GM21529 (cell line): ENCODE data around the gene KDM5A.

ENCODE experiments used
- ATAC-seq: cut with Tn5 transposase; IDR thresholded peaks from one replicate; pipeline ENCODE4 v1.9.1; 2021; ENCODE audit not compliant: unreplicated experiment

KDM5A gene

DNA sequence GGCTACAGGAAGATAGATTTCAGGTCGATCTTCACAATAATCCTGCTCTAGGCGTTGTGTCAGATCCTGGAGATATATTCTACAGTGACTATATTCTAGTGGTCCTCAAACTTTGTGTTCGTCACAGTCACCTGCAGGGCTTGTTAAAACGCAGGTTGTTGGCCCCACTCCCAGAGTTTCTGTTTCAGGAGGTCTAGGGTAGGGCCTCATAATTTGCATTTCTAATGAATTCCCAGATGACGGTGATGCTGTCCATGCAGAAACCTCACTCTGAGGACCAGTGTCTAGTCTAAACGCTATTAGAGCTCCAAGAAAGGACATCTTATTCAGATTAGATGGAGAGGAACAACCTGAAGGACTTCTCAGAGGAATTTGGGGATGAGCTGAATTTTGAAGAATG is 113.3 kb downstream of the KDM5A start:
- no peak for ATAC-seq

DNA sequence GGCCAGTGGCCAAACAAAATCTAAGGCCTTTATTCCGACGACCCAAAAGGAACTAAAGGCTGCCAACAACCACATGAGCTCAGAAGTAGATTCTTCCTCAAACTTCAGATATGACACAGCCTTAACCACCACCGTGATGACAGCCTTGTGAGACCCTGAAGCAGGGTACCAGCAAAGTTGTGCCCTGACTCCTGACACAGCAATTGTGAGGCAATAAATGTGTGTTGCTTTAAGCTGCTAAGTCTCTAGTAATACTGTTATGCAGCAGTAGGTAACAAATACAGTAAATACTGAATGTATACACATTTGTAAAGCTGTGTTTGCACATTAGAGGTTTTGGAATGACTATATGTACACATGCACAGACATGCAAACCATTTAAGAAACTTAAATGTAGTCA is 115.7 kb downstream of the KDM5A start:
- ATAC-seq, result no peak

DNA sequence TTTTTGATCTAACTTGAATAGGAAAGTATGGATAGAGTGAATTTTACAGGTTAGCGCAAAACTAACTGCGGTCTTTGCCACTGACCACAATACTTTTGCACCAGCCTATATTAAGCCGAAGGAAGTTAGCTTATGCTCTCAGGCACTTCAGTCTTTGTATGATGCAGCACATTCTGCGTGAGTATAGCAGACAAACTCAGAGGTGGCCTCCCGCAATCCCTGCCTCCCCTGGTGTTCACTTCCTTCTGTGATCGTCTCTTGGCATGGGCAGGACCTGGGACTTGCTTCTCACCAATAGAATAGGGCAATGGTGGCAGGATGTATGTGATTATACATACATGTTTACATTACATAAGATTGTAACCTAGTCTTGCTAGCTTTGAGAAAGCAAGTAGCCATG is 116.2 kb downstream of the KDM5A start:
- ATAC-seq, result no peak

DNA sequence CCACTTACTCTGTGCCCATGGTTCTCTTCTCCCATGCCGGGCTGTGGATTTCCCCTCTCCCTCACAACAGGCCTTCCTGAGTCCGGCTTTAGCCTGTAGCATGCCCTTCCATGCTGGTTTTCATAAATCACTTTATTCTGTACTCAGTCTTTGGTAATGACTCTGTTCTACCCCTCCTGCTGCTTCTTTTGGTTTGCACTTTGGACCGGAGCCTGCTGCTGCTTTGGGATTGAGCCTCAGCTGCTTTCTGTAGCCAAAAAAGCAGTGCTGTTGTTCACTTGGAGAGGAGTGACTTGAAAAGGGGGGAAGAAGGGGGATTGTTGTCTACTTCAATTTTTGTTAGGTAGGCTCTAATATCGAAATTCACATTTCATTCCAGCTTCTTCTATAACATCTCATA is 118.0 kb downstream of the KDM5A start:
- ATAC-seq, result no peak

DNA sequence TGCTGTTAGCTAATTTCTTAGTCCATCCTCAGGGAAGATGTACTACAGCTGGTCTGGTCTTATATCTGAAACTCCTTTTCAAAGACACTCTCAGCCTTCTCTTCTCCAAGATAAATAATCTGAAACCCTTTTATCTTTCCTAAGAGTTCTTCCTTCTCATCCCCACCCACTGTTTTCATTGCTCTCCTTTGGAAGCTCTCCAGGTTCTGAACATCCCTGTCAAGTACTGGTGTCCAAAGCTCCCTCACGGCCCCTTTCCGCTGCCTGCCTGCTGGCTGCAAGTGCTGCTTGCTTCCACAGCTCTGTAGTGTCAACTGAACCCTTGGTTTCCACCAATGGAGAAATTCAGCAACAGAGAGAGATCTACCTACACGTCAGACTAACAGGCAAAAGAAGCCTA is 119.9 kb downstream of the KDM5A start:
- ATAC-seq, result no peak

DNA sequence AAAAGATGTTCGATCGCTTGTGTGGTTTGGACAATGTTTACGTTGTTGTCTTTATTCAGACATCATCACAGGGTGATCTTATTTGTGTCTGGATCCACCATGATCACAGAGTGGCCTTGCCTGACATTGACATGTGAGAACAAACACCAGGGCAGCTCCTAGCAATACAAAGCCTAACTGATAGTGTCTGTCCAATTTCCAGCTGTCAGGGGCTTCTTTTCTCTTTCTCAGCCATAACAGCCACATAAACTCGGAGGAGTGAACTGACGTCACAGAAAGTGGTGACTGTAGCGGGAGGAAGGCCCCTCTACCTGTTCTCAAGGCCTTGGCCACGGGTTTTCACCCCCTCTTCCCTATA is 120.7 kb downstream of the KDM5A start:
- no peak for ATAC-seq

DNA sequence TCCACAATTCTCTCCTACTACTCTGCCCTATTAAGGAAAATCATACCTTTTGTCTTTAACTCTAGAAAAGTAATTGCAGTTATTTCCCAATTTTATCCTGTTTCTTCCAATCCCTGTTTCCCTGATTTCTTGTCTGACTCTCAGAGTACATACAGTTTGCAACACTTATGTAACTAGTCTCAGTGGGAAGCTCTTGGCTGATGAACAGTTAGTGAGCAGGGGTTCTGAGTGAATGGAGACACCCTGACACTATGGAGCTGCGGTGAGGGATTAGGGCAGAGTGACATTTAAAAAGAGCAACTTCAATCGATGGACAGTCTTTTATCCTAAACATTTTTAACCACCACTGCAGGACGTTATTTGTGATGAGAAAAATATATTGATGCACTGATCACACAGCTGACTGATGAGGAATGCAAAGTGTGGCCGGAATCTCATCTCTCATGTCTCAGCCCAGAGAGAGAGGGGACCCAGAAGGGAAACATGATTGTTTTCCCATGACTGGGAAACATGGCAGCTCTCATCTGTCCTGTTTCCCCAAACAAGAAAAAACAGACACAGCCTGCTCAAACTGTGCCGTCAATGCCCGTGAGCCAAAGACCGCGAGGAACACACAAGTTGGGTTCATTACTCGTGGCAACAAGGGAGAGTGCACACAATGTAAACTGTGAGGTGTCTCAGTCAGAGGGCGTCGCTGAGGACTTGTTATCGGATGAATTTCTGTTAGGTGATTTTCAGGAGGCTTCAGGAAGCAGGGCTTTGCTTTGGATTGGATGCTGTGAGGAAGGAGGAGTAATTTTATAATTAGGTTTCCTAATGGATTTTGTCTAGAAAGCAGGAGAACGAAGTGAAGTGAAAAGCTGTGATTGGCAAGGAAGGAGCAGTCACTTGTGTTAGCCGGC is 121.3 kb downstream of the KDM5A start:
- ATAC-seq, result no peak

DNA sequence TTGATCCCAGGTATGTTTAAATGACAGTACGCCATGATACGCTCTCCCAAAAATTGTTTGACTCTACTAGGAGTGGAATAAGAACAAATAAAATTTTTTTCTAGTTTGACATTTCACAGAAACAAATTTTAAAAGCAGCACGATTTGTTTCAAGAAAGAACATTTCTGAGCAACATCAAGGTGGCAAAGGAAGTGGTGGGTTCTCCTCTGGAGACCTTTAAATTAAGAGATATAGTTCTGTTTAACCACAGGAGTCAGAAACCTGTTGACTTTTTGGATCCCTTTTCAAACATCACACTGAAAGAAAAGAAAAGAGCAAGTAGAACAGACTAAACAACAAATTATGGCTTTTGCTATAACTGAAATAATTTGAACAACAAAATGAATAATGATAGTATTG is 124.0 kb downstream of the KDM5A start:
- ATAC-seq, result no peak

DNA sequence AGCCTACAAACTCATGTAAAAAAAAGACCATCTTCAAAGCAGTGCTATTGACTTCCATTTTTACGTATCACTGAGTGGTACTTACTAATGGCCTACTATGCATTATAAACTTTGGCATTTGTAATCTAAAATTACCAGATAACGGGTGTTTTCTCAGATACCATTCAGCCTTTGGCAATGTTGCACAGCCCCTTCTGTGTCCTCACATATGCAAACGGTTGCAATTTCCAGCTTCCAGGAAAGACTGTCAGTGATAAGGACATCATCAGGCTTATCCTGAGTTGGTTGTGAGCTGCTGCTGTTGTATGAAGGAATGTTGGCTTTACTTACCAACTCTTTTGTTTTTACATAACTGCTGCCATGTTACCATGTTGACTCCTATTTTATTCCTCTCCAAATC is 124.9 kb downstream of the KDM5A start:
- no peak for ATAC-seq

DNA sequence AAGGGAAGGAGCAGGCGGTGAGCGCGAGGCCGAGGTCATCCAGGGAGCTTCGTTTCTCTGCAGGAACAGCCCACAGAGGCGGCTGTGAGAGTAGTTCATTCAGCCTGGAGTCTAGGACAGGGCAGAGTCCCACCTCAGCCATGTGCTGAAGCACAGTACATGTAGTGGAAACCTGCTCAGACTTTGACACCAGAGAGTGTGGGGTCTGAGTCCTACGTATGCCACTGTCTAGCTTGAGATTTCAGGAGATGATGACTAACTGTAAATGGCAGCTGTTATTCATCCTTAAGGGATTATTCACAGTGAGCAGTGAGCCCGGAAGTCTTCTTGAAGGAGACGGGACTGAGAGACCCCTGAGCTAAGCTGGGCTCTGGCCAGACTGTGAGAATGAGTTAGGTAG is 125.5 kb downstream of the KDM5A start:
- ATAC-seq, result no peak

DNA sequence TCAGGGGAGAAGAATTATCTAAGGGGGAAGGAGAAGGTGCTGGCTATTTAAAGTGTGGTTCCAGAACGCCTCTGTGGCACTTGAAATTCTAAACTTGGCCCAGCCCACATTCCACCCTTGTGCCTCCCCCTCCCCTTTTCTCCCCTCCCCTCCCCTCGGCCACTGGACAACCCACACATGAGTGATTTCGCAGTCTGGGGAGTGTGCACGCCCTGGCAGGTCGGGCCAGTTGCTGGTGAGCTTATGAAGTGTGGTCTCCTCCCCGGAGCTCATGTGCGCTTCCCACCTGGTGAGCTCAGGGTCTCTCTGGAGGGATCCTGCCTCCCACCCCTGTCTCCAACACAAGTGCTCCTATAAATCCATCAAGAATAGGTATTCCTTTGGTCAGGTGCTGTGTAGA is 126.3 kb downstream of the KDM5A start, which contains the start of gene SLC6A13:
TSS of gene SLC6A13 (minus strand) at position 20 of the 400 bp plus-strand sequence. CDS start 2,784 bp downstream, outside the sequence.
- ATAC-seq, result no peak

DNA sequence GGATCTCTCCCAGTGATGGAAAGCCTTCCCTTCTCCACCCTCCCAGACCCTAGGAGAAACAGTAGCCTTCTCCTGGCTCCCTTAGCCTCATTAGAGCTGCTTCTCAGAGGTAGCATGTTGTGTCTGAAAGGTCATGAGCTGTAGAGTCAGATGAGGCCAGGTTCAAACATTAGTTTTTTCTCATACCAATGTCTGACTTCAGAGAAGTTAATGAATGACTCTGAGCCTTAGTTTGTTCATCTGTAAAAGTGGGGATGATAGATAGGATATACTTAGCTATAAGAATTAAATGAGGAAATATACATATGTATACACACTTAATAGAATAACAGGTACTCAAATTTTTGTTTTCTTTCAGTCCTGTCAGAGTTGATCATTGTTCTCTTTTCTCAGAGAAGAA is 127.0 kb downstream of the KDM5A start:
- no peak for ATAC-seq

DNA sequence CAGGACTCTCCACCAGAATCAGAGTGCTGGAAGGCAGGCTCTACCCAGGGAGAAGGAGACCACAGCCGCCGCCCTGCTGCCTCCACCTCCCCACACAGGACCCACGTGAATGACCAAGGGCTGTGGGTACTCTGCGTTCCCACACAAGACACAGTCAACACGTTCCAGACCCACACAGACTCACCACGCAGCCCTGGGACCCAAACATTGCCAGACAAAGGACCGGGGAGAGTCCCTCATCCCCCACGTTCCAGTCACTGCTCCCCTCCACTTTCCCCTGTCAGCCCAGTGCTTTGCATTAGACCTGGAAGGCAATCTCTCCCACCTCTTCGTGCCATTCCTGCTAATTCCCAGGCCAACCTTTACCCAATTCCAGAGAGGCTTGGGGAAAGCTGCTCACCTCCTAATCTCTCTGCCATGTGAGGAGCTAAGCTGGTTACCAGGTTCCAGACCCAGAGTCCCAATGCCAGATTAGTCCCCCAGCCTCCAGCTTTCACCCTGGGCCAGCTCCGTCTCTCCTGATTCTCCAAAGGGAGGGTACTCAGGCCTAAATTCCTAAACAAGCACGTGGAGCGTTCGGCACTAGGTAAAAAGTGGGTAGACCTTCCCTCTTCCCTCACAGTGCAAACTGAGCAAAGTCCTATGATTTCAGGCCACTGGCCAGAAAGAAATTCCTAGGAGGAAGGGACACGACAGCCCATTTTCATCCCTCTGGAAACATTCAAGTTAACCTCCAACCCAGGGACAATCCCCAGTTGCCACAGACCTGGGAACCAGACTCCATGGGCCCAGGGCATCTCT is 131.4 kb downstream of the KDM5A start:
- ATAC-seq, result no peak

DNA sequence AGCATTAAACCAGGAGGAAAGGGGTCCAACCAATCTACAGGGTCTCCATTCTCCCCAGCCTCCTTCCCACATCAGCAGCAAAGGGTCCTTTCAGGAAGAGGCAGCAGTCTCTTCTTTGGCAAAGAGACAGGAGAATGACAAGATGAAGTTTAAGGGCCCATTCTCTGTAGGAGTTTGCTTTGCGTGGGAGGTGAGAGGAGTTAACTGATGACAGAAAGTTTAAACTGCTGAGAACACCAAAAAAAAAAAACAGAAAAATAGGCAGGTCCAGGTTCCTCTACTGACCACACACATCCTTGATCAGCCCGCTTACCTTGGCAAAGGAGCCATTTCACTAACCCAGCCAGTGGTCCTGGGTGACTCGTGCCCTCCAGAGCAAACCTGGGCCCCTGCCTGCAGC is 132.2 kb downstream of the KDM5A start:
- ATAC-seq, result no peak

DNA sequence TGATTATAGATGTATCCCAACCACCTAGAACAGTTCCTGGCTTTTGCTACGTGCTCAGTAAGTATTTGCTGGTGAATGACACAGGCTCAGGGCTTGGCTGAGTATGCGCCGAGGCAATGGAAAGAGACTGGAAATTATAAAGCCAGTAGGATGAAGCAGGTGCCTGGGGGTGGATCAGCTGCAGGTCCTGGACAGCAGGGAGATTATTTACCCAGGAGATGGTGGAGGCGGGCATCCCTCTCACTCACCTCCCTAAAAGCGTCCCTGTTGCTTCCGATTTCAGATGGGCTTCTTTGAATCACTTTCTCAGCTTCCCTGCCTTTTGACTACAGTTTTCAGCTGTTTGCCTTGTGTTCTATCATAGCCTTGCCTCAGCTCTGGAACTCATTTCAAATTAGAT is 132.9 kb downstream of the KDM5A start:
- ATAC-seq, result no peak

DNA sequence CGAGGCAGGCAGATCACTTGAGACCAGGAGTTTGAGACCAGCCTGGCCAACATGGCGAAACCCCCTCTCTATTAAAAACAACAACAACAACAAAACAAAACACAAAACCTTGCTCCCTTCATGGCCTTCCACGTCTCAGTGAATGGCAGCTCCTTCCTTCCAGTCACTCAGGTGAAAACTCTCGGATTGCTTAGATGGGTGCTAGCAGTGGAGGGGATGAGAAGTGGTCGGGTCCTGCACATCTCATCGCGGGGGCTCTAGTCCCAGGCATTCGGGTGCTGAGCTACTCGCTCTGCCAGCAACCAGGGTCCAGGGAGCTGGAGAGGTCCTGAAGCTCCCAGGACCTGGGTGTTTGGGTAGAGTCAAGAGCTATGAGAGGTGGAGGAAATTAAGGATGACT is 134.2 kb downstream of the KDM5A start:
- no peak for ATAC-seq

DNA sequence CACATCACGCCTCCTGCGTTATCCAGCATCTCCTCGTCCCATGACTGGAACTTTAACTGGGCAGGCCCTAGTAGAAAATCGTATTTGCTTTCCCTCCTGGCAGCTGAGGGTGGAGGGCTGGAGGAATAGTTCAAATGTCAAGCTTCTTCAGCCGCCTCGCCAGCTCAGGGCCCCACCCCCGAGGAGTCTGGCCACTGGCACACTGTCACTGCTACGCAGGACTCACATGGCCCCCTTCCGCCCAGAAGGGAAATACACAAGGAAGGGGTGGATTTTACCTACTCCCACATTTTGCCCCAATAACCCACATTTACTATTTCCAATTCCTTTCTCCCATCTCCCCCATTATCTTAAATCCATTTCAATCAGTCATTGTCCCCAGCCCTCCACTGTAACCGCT is 135.1 kb downstream of the KDM5A start:
- ATAC-seq, result no peak

DNA sequence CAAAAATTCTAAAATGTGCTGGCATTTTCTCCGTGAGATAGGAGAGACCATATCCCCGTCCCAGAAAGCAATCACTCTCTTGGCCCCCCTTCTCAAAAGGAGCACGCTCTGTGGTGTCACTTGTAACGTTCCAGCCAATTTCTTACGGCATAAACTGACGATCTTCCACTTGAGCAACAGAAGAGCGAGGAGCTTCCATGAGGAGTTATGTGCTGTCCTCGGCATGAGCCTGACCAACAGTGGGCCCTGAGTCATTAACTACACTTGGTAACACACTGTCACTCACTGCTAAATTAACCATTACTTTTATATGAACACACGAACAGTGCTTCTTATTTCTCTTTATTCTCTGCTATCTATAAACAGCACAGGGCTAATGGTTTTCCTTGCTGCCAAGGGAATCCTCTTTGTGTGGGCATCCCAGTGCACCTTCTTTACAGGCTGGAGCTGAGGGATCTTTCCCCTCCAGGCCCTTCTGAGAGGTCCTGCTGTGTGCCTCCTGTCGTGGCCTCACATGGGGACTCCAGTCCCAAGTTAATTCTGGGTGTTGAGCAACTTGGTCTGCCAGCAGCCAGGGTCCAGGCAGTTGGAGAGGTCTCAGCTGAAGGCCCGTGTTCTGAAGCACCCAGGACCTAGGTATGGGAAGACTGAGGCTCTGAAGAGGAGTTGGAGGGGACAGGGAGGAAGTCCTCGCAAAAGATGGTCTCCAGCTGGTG is 135.8 kb downstream of the KDM5A start:
- no peak for ATAC-seq

DNA sequence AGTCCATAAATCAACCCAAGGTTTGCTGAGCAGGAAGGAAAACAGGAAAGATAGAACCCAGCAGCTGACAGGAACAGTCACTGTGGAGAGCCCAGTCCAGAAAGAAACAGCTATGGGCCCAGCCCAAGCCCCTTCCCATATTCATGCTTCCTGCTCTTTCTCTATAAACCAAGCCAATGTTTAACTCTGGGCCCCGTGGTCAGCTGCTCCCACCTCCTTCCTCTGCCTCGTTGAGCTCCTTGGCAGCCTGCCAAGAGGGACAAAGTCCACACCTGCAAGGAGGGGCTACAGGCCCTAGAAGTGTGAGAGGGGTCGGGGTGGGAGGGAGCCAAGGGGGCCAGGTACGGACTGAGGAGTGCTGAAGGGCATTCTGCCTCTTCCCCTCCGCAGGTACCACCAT is 136.5 kb downstream of the KDM5A start:
- no peak for ATAC-seq

DNA sequence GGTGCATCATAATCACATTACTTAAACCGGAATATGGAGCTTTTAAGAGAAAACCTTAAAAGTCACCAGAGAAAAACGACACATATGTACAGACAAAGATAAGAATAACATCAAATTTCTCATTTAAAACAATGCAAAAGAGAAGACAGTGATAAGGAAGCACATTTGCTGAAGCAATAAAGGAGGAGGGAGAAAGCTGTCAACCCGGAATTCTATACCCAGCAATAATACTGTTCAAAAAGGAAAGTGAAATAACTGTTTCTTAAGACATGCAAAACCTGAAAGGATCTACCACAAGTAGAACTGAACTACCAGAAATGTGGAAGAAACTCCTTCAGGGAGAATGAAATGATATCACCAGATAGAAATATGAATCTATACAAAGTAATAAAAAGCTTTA is 141.8 kb downstream of the KDM5A start:
- ATAC-seq, result no peak

DNA sequence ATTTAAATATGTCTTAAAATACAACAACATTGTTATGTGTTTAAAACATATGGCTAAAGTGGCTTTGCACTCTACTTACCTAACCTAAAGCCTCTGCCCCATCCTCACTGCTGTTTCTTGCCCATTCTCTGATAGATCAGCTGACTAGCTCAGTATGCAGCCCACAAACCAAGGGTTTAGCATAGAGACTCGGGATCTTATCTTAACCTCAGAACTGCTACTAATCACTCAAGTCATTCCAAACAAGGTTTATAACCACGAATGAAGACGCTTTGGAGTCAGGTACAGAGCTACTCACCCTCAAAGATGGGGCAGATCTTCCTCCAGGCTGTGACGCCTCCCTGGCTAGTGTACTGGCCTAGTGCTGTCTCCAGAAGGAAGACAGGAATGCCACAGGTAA is 145.7 kb downstream of the KDM5A start:
- no peak for ATAC-seq

DNA sequence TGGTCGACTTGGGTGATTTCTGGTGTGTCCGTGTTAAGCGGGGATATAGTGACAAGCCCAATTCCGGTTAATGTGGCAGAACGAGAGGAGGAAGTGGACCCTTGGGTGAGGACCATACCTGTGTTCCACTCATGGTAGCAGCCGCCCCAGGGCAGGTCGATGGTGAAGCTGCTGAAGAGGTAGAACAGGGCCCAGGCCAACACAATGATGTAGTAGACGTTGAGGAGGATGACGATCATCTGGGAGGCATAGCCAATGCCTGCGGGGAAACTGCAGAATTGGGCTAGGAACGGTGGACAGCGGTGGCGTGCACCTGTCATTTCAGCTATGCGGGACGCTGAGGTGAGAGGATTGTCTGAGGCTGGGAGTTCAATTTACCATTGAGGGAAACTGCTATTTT is 146.6 kb downstream of the KDM5A start:
- no peak for ATAC-seq
